Ovary (tissue), 3 donors: ENCODE data around the gene COL27A1.

Source experiments
- EP300 ChIP-seq: sonication (generic); formaldehyde crosslinking; IDR thresholded peaks from one replicate; pipeline ENCODE4 v1.6.1; 2017; ENCODE audit warnings: antibody characterized with exemption
- POLR2A ChIP-seq: fragments of 450-650 bp; IDR thresholded peaks from one replicate; pipeline ENCODE4 v1.6.1; 2017; ENCODE audit warnings: antibody characterized with exemption, mild to moderate bottlenecking, moderate library complexity
- TF ChIP-seq, protein P1 (sequence below), 3 donors: fragments of 450-650 bp in 2 of 3; fragments of 200-600 bp in 1 of 3; IDR thresholded peaks; one replicate each; pipeline versions ENCODE4 v1.5.1 to v1.8.0; 2016 to 2022; ENCODE audit warnings: antibody characterized with exemption in 3 of 3, mild to moderate bottlenecking in 1 of 3
- donor health status: DM: no; HTN: no; CAD: no.

DNA sequence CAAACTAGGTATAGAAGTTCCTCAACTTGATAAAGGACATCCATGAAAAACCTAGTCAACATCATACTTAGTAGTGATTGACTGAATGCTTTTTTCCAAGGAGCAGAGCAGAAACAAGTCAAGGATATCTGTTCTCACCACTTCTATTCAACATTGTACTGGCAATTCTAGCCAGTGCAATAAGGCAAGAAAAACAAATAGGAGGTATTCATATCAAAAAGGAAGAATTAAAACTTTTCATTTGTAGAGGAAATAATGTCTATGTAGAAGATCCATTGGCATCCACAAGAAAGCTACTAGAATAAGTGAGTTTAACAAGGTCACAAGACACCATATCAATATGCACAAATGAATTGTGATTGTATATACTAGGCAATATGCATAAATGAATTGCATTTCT, 139.3 kb downstream of the COL27A1 start:
- TF ChIP-seq, protein P1, sequence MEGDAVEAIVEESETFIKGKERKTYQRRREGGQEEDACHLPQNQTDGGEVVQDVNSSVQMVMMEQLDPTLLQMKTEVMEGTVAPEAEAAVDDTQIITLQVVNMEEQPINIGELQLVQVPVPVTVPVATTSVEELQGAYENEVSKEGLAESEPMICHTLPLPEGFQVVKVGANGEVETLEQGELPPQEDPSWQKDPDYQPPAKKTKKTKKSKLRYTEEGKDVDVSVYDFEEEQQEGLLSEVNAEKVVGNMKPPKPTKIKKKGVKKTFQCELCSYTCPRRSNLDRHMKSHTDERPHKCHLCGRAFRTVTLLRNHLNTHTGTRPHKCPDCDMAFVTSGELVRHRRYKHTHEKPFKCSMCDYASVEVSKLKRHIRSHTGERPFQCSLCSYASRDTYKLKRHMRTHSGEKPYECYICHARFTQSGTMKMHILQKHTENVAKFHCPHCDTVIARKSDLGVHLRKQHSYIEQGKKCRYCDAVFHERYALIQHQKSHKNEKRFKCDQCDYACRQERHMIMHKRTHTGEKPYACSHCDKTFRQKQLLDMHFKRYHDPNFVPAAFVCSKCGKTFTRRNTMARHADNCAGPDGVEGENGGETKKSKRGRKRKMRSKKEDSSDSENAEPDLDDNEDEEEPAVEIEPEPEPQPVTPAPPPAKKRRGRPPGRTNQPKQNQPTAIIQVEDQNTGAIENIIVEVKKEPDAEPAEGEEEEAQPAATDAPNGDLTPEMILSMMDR (IDR thresholded peaks at IDR 0.05): no peak
- TF ChIP-seq POLR2A (no peak), EP300 (no peak)
